K562 (cell line): ENCODE measurements around the gene SPRED2. TPM values are rescaled to one million over a fixed set of nuclear protein-coding genes. Genes with fewer than 3 reads are reported as not detected.

Experiments used
- CHCHD3 ChIP-seq: fragments of 250-450 bp; sonication (Bioruptor Pico); IDR thresholded peaks from 2 replicates; pipeline ENCODE4 v2.1.2; 2022; ENCODE audit warnings: mild to moderate bottlenecking
- CREB1 ChIP-seq, 2 experiments: sonication (generic) in 1 of 2; formaldehyde crosslinking in 1 of 2; IDR thresholded peaks; 2 replicates each; pipeline versions ENCODE4 v1.6.1 to v1.8.0; 2012 to 2022; ENCODE audit warnings: inconsistent platforms in 1 of 2, mild to moderate bottlenecking in 1 of 2, missing genetic modification reagents in 1 of 2, moderate library complexity in 1 of 2
- RBM14 ChIP-seq: fragments of 200-400 bp; formaldehyde crosslinking; IDR thresholded peaks from 2 replicates; pipeline ENCODE4 v1.6.1; 2018; ENCODE audit warnings: low read depth, mild to moderate bottlenecking, low read length, moderate library complexity, borderline replicate concordance; ENCODE audit not compliant: insufficient read depth
- SNIP1 ChIP-seq: fragments of 450-650 bp; IDR thresholded peaks from 2 replicates; pipeline ENCODE4 v1.7.1; 2017; ENCODE audit warnings: low read depth, mild to moderate bottlenecking
- STAT5A ChIP-seq: IDR thresholded peaks from 2 replicates; pipeline ENCODE4 v1.6.1; 2012; ENCODE audit warnings: low read length, inconsistent platforms, borderline replicate concordance
- ZEB2 ChIP-seq: fragments of 450-650 bp; IDR thresholded peaks from 2 replicates; pipeline ENCODE4 v1.6.1; 2016
- ZNF253 ChIP-seq: fragments of 250-450 bp; sonication (Bioruptor Pico); conservative IDR thresholded peaks from 2 replicates; pipeline ENCODE4 v1.6.1; 2021; ENCODE audit warnings: mild to moderate bottlenecking
- ZNF780A ChIP-seq: fragments of 250-450 bp; sonication (Bioruptor Pico); IDR thresholded peaks from 2 replicates; pipeline ENCODE4 v1.5.0; 2021; ENCODE audit warnings: mild to moderate bottlenecking
- polyA plus RNA-seq, 8 experiments: library from polyadenylated mRNA; depleted of rRNA in 4 of 8; stranded (reverse) in 5 of 8; unstranded in 3 of 8; fragments of >200 nt; fragmentation: Nextera tagmentation in 2 of 8; fragmentation: Illumina TruSeq in 1 of 8; extraction: Ambion mirVana in 2 of 8; extraction: Trizol in 1 of 8; gene quantifications; 2 replicates each; pipeline versions ENCODE4 v1.2.1 to v1.2.3, GENCODE V29; 2011 to 2014; ENCODE audit warnings: inconsistent platforms in 1 of 8, missing spikeins in 1 of 8
- total RNA-seq, 7 experiments: library from RNA; depleted of rRNA in 6 of 7; stranded (reverse); fragments of >200 nt in 6 of 7; fragmentation: Illumina TruSeq in 2 of 7; extraction: Trizol in 2 of 7; gene quantifications; 2 replicates each; pipeline versions ENCODE4 v1.2.1 to v1.2.3, GENCODE V29; 2011 to 2021; ENCODE audit warnings: low replicate concordance in 1 of 7
- TF ChIP-seq, protein P1 (sequence below): fragments of 250-450 bp; sonication (Bioruptor Pico); IDR thresholded peaks from 2 replicates; pipeline ENCODE4 v1.5.0; 2021; ENCODE audit warnings: mild to moderate bottlenecking, borderline replicate concordance
- TF ChIP-seq, protein P2 (sequence below), 3 experiments: IDR thresholded peaks in 2 of 3; conservative IDR thresholded peaks in 1 of 3; 2 replicates each; pipeline ENCODE4 v1.5.1; 2011 to 2012; ENCODE audit warnings: low read length in 3 of 3, mild to moderate bottlenecking in 3 of 3, control low read depth in 2 of 3, improper control_type of control experiment in 1 of 3, inconsistent platforms in 1 of 3, low read depth in 1 of 3, mixed read lengths in 1 of 3, moderate library complexity in 1 of 3; ENCODE audit not compliant: insufficient read depth in 2 of 3
- TF ChIP-seq, protein P3 (sequence below): fragments of 450-650 bp; IDR thresholded peaks from one replicate; pipeline ENCODE4 v1.6.1; 2018; ENCODE audit warnings: mild to moderate bottlenecking, moderate library complexity; ENCODE audit not compliant: partially characterized antibody
- TF ChIP-seq, protein P4 (sequence below): fragments of 200-800 bp; sonication (Bioruptor generic); IDR thresholded peaks from 2 replicates; pipeline ENCODE4 v1.6.1; 2016; ENCODE audit warnings: missing genetic modification characterization, missing compliant biosample characterization

The SPRED2 gene
- total and polyA plus RNA-seq, 9 of the 15 experiments (the other 6 are each of a cell fraction or from before 2014, with no cell fraction given): 4.6 to 50.8 (median 14.1) TPM

- TF ChIP-seq ZNF253 (CRISPR knock-in tag): no peak
- no peak for TF ChIP-seq STAT5A
- TF ChIP-seq, protein P1, sequence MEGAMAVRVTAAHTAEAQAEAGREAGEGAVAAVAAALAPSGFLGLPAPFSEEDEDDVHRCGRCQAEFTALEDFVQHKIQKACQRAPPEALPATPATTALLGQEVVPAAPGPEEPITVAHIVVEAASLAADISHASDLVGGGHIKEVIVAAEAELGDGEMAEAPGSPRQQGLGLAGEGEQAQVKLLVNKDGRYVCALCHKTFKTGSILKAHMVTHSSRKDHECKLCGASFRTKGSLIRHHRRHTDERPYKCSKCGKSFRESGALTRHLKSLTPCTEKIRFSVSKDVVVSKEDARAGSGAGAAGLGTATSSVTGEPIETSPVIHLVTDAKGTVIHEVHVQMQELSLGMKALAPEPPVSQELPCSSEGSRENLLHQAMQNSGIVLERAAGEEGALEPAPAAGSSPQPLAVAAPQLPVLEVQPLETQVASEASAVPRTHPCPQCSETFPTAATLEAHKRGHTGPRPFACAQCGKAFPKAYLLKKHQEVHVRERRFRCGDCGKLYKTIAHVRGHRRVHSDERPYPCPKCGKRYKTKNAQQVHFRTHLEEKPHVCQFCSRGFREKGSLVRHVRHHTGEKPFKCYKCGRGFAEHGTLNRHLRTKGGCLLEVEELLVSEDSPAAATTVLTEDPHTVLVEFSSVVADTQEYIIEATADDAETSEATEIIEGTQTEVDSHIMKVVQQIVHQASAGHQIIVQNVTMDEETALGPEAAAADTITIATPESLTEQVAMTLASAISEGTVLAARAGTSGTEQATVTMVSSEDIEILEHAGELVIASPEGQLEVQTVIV (CRISPR knock-in tag): no peak
- TF ChIP-seq, protein P2, sequence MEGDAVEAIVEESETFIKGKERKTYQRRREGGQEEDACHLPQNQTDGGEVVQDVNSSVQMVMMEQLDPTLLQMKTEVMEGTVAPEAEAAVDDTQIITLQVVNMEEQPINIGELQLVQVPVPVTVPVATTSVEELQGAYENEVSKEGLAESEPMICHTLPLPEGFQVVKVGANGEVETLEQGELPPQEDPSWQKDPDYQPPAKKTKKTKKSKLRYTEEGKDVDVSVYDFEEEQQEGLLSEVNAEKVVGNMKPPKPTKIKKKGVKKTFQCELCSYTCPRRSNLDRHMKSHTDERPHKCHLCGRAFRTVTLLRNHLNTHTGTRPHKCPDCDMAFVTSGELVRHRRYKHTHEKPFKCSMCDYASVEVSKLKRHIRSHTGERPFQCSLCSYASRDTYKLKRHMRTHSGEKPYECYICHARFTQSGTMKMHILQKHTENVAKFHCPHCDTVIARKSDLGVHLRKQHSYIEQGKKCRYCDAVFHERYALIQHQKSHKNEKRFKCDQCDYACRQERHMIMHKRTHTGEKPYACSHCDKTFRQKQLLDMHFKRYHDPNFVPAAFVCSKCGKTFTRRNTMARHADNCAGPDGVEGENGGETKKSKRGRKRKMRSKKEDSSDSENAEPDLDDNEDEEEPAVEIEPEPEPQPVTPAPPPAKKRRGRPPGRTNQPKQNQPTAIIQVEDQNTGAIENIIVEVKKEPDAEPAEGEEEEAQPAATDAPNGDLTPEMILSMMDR (IDR thresholded peaks at IDR 0.05 in 2 of 3, conservative IDR thresholded peaks at IDR 0.05 in 1 of 3; ENCODE audit: insufficient read depth in 2 of 3, low read depth in 1 of 3, low read length in 3 of 3): no peak
- TF ChIP-seq ZEB2: no peak
- no peak for TF ChIP-seq CHCHD3 (CRISPR knock-in tag)
- no peak for TF ChIP-seq ZNF780A (CRISPR knock-in tag)
- TF ChIP-seq, protein P3, sequence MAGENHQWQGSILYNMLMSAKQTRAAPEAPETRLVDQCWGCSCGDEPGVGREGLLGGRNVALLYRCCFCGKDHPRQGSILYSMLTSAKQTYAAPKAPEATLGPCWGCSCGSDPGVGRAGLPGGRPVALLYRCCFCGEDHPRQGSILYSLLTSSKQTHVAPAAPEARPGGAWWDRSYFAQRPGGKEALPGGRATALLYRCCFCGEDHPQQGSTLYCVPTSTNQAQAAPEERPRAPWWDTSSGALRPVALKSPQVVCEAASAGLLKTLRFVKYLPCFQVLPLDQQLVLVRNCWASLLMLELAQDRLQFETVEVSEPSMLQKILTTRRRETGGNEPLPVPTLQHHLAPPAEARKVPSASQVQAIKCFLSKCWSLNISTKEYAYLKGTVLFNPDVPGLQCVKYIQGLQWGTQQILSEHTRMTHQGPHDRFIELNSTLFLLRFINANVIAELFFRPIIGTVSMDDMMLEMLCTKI: no peak
- TF ChIP-seq CREB1 (IDR thresholded peaks at IDR 0.05): no peak
- no peak; the same call in 1 of the 2 replicates for TF ChIP-seq CREB1 (CRISPR knock-in tag; IDR thresholded peaks at IDR 0.05)
- TF ChIP-seq, protein P4, sequence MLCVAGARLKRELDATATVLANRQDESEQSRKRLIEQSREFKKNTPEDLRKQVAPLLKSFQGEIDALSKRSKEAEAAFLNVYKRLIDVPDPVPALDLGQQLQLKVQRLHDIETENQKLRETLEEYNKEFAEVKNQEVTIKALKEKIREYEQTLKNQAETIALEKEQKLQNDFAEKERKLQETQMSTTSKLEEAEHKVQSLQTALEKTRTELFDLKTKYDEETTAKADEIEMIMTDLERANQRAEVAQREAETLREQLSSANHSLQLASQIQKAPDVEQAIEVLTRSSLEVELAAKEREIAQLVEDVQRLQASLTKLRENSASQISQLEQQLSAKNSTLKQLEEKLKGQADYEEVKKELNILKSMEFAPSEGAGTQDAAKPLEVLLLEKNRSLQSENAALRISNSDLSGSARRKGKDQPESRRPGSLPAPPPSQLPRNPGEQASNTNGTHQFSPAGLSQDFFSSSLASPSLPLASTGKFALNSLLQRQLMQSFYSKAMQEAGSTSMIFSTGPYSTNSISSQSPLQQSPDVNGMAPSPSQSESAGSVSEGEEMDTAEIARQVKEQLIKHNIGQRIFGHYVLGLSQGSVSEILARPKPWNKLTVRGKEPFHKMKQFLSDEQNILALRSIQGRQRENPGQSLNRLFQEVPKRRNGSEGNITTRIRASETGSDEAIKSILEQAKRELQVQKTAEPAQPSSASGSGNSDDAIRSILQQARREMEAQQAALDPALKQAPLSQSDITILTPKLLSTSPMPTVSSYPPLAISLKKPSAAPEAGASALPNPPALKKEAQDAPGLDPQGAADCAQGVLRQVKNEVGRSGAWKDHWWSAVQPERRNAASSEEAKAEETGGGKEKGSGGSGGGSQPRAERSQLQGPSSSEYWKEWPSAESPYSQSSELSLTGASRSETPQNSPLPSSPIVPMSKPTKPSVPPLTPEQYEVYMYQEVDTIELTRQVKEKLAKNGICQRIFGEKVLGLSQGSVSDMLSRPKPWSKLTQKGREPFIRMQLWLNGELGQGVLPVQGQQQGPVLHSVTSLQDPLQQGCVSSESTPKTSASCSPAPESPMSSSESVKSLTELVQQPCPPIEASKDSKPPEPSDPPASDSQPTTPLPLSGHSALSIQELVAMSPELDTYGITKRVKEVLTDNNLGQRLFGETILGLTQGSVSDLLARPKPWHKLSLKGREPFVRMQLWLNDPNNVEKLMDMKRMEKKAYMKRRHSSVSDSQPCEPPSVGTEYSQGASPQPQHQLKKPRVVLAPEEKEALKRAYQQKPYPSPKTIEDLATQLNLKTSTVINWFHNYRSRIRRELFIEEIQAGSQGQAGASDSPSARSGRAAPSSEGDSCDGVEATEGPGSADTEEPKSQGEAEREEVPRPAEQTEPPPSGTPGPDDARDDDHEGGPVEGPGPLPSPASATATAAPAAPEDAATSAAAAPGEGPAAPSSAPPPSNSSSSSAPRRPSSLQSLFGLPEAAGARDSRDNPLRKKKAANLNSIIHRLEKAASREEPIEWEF: no peak
- TF ChIP-seq RBM14: no peak
- TF ChIP-seq SNIP1: no peak
Measured at GRCh38 chr2:65430603-65431420, 1.6 kb downstream of the SPRED2 start (continued).
